HCT116 (cell line): ENCODE measurements around the gene RPS2. TPM values are rescaled to one million over a fixed set of nuclear protein-coding genes. Genes with fewer than 3 reads are reported as not detected.
"Not testable (repeated sequence)": the region's sequence is repeated elsewhere in the genome, so short reads cannot be mapped to it uniquely, and the experiment has no call there.

Source experiments
- ATAC-seq: fragments of 200-7000 bp; cut with Tn5 transposase; 2 replicates; pipeline ENCODE4 v1.9.1; 2020; ENCODE audit warnings: mild to moderate bottlenecking, moderate library complexity
- BruUV-seq: library from RNA; stranded (reverse); fragments of 400-500 nt; replicated peaks from 2 replicates; lab custom pipeline; 2021; lab: Mats Ljungman, UMichigan
- CTCF ChIA-PET: fragments of 300-600 bp; sonication (Branson Sonifier 250); formaldehyde crosslinking; loops from one replicate; lab custom pipeline; 2021; ENCODE audit warnings: antibody characterized with exemption; lab: Charles Lee
- POLR2A ChIA-PET: fragments of 300-600, 350-600 bp; sonication (Branson Sonifier 250); formaldehyde crosslinking; loops from one replicate; lab custom pipeline; 2021; ENCODE audit warnings: antibody characterized with exemption; lab: Charles Lee
- RAD21 ChIA-PET, 2 experiments: fragments of 300-600 bp; sonication (Branson Sonifier 250); formaldehyde crosslinking; loops; one replicate each; lab custom pipeline; 2023; ENCODE audit warnings: low total read pairs in 2 of 2; ENCODE audit not compliant: uncharacterized antibody in 2 of 2, unreplicated experiment in 2 of 2, low non-redundant PET in 1 of 2; lab: Charles Lee
- DNase-seq: peaks from one replicate; pipeline ENCODE4 v3.0.0-alpha.2; 2010; ENCODE audit warnings: low read depth, low spot score
- H2AFZ ChIP-seq: fragments of 200-600 bp; shearing (Covaris generic), sonication (generic); 2 replicates; pipeline ENCODE4 v1.6.1; 2017; ENCODE audit warnings: low read depth, mixed run types, mixed read lengths, antibody characterized with exemption, low read length; ENCODE audit not compliant: poor library complexity, severe bottlenecking
- H3K27ac ChIP-seq: 2 replicates; pipeline ENCODE4 v1.5.1; 2012; ENCODE audit warnings: low read depth, low read length
- H3K27me3 ChIP-seq: fragments of 200-600 bp; sonication (generic); 2 replicates; pipeline ENCODE4 v1.6.1; 2016; ENCODE audit warnings: mixed run types, low read length, mixed read lengths; ENCODE audit not compliant: insufficient read depth
- H3K36me3 ChIP-seq, 2 experiments: fragments of 200-500 bp in 1 of 2; fragments of 200-600 bp in 1 of 2; sonication (Bioruptor generic) in 1 of 2; sonication (generic) in 1 of 2; 2 replicates each; pipeline versions ENCODE4 v1.5.1 to v1.6.1; 2014 to 2016; ENCODE audit warnings: low read length in 2 of 2, inconsistent platforms in 1 of 2, mixed read lengths in 1 of 2, mixed run types in 1 of 2; ENCODE audit not compliant: insufficient read depth in 2 of 2, control insufficient read depth in 1 of 2
- H3K4me1 ChIP-seq, 2 experiments: fragments of 200-600 bp in 1 of 2; sonication (generic) in 1 of 2; 2 replicates each; pipeline versions ENCODE4 v1.5.1 to v1.6.1; 2012 to 2017; ENCODE audit warnings: low read length in 2 of 2, inconsistent platforms in 1 of 2, mild to moderate bottlenecking in 1 of 2, mixed read lengths in 1 of 2, mixed run types in 1 of 2, moderate library complexity in 1 of 2; ENCODE audit not compliant: insufficient read depth in 2 of 2, control insufficient read depth in 1 of 2
- H3K4me2 ChIP-seq: fragments of 200-600 bp; sonication (generic); 2 replicates; pipeline ENCODE4 v1.6.1; 2017; ENCODE audit warnings: mixed run types, low read length, mixed read lengths
- H3K4me3 ChIP-seq, 2 experiments: fragments of 200-600 bp in 1 of 2; sonication (generic) in 1 of 2; replicated peaks in 1 of 2; 2 replicates each; pipeline ENCODE4 v1.5.1; 2011 to 2016; ENCODE audit warnings: low read length in 2 of 2, control low read depth in 1 of 2, low read depth in 1 of 2, mild to moderate bottlenecking in 1 of 2, mixed read lengths in 1 of 2, mixed run types in 1 of 2
- H3K79me2 ChIP-seq: fragments of 200-600 bp; sonication (generic); 2 replicates; pipeline ENCODE4 v1.6.1; 2017; ENCODE audit warnings: mild to moderate bottlenecking, mixed run types, low read length, moderate library complexity, mixed read lengths; ENCODE audit not compliant: insufficient read depth
- H3K9ac ChIP-seq: fragments of 200-600 bp; sonication (generic); 2 replicates; pipeline ENCODE4 v1.6.1; 2016; ENCODE audit warnings: low read length, mixed read lengths
- H3K9me2 ChIP-seq: fragments of 200-600 bp; sonication (generic), shearing (Covaris generic); 2 replicates; pipeline ENCODE4 v1.6.1; 2017; ENCODE audit warnings: mixed run types, mild to moderate bottlenecking, moderate library complexity; ENCODE audit not compliant: insufficient read depth
- H3K9me3 ChIP-seq, 2 experiments: fragments of 200-500 bp in 1 of 2; fragments of 200-600 bp in 1 of 2; sonication (Bioruptor generic) in 1 of 2; sonication (generic) in 1 of 2; 2 replicates each; pipeline ENCODE4 v1.6.1; 2014 to 2017; ENCODE audit warnings: low read length in 2 of 2, mixed read lengths in 2 of 2, inconsistent platforms in 1 of 2, low read depth in 1 of 2, mild to moderate bottlenecking in 1 of 2, mixed run types in 1 of 2, moderate library complexity in 1 of 2; ENCODE audit not compliant: control insufficient read depth in 1 of 2, insufficient read depth in 1 of 2
- H4K20me1 ChIP-seq: fragments of 200-600 bp; sonication (generic), shearing (Covaris generic); 2 replicates; pipeline ENCODE4 v1.6.1; 2017; ENCODE audit warnings: mixed run types, mild to moderate bottlenecking, moderate library complexity; ENCODE audit not compliant: insufficient read depth
- CBX3 ChIP-seq: IDR thresholded peaks from 2 replicates; pipeline ENCODE4 v1.6.1; 2012; ENCODE audit warnings: low read depth
- CEBPB ChIP-seq: IDR thresholded peaks from 2 replicates; pipeline ENCODE4 v1.6.1; 2012; ENCODE audit warnings: low read depth
- SIN3A ChIP-seq: IDR thresholded peaks from 2 replicates; pipeline ENCODE4 v1.6.1; 2012; ENCODE audit warnings: low read depth
- ZFX ChIP-seq: fragments of 450-650 bp; IDR thresholded peaks from 2 replicates; pipeline ENCODE4 v1.6.1; 2017
- intact Hi-C: fragments of 100-400 bp; cut with micrococcal nuclease; formaldehyde crosslinking; loops from 2 replicates; pipeline ENCODE4 v1.10.0; 2022
- total RNA-seq: library from RNA; stranded (reverse); gene quantifications from one replicate; pipeline ENCODE4 v1.2.1, GENCODE V29; 2021; ENCODE audit not compliant: unreplicated experiment

The RPS2 gene
- total RNA-seq, 1 experiment from 2014 or later, result 6,265 TPM

DNA sequence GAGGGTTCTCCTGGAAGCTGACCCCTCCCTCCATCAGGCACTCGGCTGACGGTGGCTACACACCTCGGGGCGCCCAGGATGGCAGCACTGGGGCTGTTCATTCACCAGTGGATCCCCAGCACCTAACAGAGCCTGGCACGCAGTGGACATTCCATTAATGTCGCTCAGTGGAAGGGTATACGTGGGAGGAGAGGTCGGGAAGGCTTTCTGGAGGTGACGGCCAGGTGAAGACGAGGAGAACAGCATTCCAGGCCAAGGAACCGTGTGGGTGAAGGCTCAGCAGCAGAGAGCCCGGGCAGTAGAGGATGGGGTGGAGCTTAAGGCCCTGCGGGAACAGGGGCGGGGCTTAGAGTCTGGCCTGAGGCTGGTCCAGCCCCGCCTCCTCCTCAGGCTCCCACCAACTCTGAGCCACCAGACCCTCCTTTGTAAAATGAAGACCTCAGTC is 43.9 kb downstream of the RPS2 start (continued):
- TF ChIP-seq CEBPB, result no peak

DNA sequence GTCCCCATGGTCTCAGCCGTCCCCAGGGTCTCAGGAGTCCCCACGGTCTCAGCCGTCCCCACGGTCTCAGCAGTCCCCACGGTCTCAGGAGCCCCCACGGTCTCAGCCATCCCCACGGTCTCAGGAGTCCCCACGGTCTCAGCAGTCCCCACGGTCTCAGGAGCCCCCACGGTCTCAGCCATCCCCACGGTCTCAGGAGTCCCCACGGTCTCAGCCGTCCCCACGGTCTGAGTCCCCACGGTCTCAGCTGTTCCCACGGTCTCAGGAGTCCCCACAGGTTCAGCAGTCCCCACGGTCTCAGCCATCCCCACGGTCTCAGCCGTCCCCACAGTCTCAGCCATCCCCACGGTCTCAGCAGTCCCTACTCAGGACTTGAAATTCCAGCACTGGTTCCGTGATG is 44.5 kb downstream of the RPS2 start:
- H3K4me2 ChIP-seq, H3K79me2 ChIP-seq, RAD21 ChIA-PET, H4K20me1 ChIP-seq, ATAC-seq, H2AFZ ChIP-seq, intact Hi-C loops, H3K9ac ChIP-seq, BruUV-seq, DNase-seq, H3K4me3 ChIP-seq, H3K27ac ChIP-seq, H3K36me3 ChIP-seq, H3K9me3 ChIP-seq, H3K9me2 ChIP-seq, H3K27me3 ChIP-seq, CTCF ChIA-PET: not testable (repeated sequence)
- H3K4me1 ChIP-seq, result peaks cover 22 to 32% of the 10 kb centered on the region in 2 experiments
- POLR2A ChIA-PET, result interaction anchor here (1.2 kb wide), 1 partner anchor 23 kb away, joined by 3 read pairs; the partner anchor contains the start of gene MSRB1

DNA sequence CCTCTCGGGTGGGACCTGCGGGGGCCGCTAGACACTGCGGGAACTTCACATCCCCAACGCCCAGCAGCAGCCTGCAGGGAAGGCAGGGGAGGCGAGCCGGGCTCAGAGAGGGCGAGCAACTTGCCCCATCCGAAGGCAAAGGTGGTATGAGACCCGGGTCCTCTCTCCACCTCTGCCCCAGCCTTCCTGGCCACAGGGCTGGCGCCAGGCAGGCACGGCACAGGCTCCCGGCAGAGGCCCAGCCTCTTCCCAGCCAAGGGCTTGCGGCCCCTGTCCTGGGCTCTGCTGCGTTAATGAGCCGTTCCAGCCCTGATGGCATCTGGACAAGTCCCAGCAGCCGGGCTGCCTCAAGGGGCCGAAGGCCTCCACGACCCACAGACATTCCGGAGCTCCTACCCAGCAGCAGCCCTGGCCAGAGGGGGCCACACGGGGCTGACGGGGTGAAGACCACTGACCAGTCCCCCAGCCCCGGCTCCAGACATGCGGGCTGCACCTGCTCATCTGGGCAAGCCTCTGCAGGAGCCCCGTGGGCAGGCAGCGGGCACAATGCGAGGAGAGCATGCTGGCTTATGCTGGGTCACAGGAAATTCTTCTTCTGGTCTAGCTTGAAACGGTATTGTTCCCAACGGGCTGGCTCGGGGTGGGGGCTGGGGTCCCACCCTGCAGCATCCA is 45.2 kb downstream of the RPS2 start:
- ATAC-seq, result no peak
- no peak for DNase-seq
- POLR2A ChIA-PET, result no interaction called here
- Histone ChIP-seq H3K9me3 (no peaks in the 10 kb centered on the region), H3K4me3 (no peak overlapping the region), H3K27ac (no peak overlapping the region), H3K9me2 (no peaks in the 10 kb centered on the region), H3K36me3 (no peaks in the 10 kb centered on the region), H2AFZ (no peak overlapping the region), H3K4me2 (no peak overlapping the region), H3K27me3 (no peaks in the 10 kb centered on the region), H3K9ac (no peak overlapping the region), H4K20me1 (no peaks in the 10 kb centered on the region), H3K79me2 (no peaks in the 10 kb centered on the region), H3K4me1 (peaks cover 21 to 32% of the 10 kb centered on the region in 2 experiments)
- TF ChIP-seq CBX3, result no peak
- no peak for TF ChIP-seq ZFX
- TF ChIP-seq SIN3A, result no peak
- CTCF ChIA-PET, result no interaction called here
- BruUV-seq, result no TSS peak
- RAD21 ChIA-PET, result no interaction called here
- intact Hi-C loops, result no loop called here
